NK-92 treated with Interleukin-12 subunit alpha and Interleukin-12 subunit beta, amount 100 ng/mL, for 24 hours (cell line): ENCODE measurements around the gene GNPTAB.
"Not testable (repeated sequence)": the region's sequence is repeated elsewhere in the genome, so short reads cannot be mapped to it uniquely, and the experiment has no call there.

Source experiments
- DNase-seq: peaks from one replicate; lab custom pipeline; 2025; lab: John Stamatoyannopoulos, UW

Gene GNPTAB

DNA sequence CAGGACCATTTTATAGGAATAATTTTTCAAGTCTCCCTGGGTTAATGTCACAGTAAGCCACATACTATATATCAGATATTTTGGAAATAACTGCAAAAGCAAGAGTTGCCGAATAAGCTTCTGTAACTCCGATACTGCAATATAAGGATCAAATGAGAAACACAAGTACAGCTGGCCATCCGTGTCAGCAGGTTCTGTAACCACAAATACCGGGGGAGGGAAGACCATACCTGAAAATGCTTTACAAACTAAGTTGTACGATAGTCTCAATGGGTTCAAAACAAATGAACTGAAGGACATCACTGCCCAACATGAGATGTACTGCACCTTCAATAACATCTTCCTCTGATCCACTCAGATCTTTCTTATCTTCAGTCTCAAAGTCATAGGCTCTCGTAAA lies 93.3 kb downstream of the GNPTAB start:
- DNase-seq = no peak

GRCh38 chr12:101734482-101734881 lies 96.3 kb downstream of the GNPTAB start:
- DNase-seq = not testable (repeated sequence)

GRCh38 chr12:101733166-101733565 lies 97.6 kb downstream of the GNPTAB start:
- no peak for DNase-seq

DNA sequence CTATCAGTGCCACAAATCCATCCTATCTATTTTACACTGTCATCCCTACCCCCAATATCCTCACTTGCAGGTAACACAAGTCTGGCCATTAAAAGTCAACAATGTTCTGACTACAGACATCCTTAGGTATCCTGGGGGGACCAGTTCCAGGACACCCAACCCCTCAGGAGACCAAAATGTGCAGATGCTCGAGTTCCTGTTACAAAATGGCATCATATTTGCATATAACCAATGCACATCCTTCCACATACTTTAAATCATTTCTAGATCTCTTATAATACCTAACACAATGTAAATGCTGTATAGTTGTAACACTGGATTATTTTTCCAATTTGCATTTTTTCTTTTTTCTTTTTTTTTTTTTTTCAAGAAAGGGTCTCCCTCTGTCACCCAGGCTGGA lies 98.4 kb downstream of the GNPTAB start:
- no peak for DNase-seq

GRCh38 chr12:101729842-101730241 lies 100.9 kb downstream of the GNPTAB start:
- DNase-seq = no peak

- DNase-seq = no peak
These were observed 103.7 kb downstream of the GNPTAB start for GRCh38 chr12:101727098-101727497.

DNA sequence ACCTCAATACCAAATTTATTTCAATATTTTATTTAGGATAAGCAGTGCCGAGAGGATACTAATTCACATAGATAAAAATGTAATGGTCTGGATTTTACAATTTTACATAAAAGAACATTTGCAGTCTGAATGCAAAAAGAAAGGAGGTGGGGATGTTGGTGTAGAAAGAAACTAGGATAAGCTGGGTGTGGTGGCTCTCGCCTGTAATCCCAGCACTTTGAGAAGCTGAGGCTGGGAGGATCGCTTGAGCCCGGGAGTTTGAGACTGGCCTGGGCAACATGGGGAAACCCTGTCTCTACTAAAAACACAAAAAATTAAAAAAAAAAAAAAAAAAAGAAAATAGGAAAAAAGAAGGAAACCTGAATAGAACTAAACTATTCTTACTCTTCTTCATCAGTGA lies 108.4 kb downstream of the GNPTAB start:
- DNase-seq = no peak

DNA sequence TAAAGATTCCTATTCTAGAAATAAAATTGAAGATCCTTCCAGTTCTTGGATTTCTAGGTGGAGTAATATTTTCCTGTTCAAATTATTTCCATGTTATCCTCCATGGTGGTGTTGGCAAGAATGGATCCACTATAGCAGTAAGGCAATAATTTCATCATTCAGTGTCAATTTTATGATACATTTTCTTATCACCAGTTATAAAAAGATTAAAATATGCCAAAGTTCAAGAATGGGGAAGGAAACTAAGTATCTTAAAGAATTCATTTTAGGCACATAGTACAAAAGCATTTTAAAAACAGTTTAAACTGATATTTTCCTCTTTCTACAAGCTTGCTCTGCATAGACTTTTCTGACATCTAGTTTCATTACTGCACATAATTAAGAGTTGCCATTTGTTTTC lies 110.6 kb downstream of the GNPTAB start:
- DNase-seq = no peak

DNA sequence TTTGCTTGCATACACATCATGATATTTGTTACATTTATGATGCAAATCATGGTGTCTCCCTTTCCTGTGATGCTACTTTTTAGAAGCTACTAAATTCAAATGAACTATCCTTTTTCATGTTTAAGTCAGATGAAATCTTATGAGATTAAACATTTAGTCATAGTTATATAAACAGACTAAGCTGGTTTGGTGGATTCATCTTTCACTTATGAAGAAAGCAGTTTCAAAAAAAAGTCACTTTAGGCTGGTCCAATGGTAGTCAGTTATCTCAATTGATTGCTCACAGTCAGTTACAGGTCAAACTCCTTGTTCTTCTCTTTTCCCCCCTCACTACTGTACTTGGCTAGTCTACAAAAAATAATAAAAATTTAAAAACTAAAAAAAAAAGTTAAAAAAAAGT lies 111.2 kb downstream of the GNPTAB start:
- DNase-seq = no peak

DNA sequence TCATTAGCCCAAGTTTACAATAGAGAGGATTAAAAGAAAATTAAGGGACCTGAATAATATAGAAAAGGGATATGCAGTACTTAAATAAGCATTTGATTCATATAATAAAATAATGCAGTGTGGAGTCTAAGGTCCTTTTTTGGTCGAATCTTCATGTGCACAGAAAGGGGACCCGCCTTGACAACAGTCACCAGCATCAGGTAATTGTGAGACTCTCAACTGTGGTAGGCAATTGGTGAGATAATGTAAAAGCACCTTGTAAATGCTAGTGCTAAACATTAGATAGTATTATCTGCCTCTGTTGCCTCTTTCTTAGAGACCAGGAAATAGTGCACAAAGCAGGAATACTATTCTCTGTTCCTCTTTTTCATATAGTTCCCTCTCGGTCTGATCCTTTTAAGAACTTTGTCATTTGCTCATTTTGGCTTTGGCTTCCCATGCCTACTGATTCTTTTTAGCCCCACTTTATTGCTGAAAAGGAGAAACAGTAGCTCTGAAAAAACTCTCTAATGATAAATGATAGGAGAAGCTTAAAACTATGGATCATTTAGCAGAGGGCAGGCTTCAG lies 115.8 kb downstream of the GNPTAB start:
- DNase-seq = no peak

DNA sequence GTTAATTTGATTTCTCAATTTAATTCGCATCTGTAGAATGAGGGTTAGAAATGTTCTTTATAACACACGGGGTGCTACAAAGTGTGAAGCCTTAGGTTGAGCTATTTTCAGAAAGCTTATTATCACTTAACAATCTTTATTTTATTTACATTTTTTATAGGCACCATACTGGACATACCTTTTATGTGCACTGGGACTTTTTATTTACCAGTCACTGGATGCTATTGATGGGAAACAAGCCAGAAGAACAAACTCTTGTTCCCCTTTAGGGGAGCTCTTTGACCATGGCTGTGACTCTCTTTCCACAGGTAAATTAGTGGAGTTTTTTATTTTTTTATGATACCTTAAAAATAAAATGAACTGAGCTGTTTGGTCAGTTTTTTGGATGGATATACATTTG lies 116.8 kb downstream of the GNPTAB start:
- DNase-seq = no peak

DNA sequence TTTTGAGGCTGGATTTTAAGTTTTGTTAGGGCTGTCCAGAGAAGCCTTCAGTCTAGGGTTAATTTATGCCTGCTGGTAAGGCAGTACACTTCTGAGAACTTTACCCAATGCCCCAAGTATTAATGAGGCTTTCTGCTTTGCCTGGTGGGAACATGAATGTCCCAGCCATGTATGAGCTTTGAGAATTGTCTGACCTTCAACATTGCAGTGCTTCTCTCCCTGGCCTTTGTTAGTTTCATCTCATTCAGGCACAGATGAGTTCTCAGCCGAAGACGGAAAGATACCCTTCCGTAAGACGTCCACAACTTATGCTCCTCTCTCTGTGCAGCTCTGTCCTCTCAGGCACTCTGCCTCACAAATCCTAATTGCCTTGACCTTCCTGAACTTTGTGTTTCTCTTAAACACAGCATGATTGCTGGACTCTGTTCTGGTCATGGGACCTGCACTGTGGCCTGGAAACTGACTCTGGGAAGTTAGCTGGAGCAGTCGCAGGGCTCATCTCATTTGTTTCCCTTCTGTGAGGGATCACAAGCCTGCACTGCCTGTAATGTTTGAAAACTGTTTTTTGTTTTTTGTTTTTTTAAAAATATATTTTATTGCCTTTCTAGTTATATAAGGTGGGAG lies 117.6 kb downstream of the GNPTAB start:
- no peak for DNase-seq

DNA sequence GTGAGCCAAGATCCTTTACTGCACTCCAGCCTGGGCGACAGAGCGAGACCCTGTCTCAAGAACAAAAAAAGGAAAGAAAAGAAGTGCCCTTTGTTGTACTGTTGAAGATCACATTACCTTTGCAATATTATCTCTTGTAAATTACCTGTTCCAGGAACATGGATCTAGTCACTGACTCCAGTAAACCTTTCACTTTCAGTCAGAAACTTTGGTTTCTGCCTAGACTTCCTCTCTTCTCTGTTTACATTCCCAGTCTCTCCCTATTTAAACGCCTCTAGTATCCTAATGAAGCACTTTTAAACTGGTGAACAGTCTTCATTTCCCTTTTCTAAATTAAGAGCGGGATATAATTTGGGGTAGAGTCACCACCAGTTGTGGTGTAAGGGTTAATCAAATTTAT lies 120.5 kb downstream of the GNPTAB start:
- DNase-seq = no peak

- no peak for DNase-seq
These were observed 123.5 kb downstream of the GNPTAB start for GRCh38 chr12:101707131-101707782.

- no peak for DNase-seq
These were observed 124.4 kb downstream of the GNPTAB start for GRCh38 chr12:101706403-101706802.

DNA sequence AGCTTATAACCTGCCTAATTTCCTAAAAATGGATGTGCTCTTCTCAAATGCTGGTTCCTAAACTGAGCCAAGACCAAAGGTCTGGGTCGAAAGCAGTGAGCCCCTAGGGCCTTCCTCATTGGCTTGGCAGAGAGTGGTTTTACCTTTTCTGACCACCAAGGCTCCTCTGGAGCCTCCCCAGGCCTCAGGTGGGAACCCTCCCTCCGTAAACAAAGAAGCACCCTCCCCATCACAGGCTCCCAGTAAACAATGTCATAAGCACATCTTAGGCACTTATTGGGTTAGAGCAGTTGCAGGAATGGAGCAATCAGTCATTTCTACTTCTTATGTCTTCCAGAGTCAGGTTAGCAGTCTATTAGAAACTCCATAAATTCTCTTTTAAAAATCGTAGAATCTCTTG lies 127.3 kb downstream of the GNPTAB start:
- no peak for DNase-seq

DNA sequence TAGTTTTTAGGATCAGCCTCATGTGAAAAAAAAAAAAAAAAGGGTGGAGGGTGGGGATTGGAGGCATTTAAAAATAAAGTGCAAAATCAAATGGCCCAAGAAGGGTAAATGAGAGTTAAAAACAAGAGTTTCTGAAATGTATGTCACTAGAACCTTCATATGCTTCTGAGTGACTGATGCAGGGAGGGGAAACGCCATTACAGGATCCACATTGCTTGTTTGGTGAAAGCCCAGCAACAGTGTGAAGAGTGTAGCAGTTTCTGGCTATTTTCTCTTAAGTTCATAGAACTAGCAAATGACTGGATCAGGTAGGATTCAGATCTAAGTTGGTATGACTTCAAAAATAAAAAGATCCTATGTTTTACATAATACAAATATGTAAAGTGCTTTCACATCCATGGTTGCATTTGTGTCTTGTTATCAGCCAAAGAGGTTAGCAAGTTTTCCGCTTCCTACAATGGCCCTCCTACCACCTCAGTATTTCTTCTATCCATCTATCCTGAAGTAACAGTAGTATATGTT lies 130.4 kb downstream of the GNPTAB start:
- no peak for DNase-seq

GRCh38 chr12:101698800-101699347 lies 131.9 kb downstream of the GNPTAB start:
- DNase-seq = no peak

DNA sequence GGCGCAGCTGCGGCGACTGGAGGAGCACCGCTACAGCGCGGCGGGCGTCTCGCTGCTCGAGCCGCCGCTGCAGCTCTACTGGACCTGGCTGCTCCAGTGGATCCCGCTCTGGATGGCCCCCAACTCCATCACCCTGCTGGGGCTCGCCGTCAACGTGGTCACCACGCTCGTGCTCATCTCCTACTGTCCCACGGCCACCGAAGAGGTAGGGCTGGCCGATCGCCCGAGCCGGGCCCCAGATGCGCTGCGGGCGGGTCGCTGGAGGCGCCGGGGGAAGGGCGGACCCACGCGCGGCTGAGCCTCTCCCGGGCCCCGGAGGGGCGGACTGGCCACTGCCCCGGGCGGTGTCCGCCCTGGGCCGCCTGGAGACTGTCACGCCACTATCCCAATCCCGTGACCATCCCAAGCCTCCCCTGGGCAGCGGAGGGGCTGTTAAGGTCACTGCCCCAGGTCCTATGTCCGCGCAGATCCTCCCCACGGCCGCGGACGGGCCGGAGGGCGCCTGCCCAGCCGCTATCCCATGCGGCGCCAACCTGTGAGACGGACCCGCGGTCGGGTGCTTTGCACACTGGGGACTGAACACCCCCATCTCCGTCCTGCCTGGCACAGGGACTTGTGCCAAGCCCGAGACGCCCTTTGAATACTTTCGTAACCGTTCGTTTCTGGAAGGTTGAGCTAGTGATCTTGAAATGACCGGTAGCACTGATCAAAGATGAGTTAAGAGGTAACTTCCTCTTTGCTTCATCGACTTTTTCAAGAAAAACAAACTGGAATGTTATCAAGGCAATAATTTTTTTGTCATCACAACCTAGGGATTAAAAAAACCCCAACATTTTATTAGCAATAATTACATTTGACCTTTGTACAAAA lies 132.6 kb downstream of the GNPTAB start:
- no peak for DNase-seq

DNA sequence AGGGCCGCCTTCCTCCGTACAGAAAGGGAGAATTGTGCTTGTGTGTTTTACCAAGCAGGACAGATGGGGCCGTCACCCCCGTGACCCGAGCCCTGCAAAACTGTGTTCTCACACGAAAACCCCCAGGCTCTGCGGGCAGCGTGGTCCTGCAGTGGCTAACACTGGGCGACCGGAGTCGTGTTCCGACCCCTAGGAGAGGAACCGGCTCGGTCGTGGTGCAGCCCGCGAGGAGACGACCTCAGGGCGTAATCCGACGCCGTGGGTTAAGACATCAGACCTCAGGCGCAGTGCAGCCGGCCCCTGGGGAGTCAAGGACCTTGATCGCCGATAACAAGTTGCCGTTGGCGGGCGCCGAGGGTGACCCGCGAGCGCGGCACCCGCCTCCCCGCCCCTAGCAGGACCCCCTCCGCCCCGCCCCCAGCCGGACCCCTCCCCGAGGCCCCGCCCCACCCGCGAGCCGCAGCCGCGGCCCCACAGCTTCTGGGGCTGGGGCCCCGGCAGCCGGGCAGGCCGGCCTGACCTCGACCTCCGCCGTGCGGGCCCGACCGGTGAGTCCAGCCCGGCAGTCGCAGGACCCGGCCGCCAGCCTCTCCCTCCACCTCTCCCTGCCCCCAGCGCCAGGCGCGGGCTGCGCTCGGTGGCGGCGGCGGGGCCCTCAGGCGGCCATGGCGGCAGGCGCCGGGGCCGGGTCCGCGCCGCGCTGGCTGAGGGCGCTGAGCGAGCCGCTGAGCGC lies 133.4 kb downstream of the GNPTAB start, which contains the start of gene CHPT1:
Gene CHPT1, plus strand, starts transcription at position 444 of the 733 bp plus-strand sequence. Its CDS starts 222 bp downstream, at position 666.
- peak; percentile 7 for DNase-seq
